Dermis microvascular lymphatic vessel endothelial cell (primary cell): Measurements from ENCODE around the gene MEG3. TPM values are rescaled to one million over a fixed set of nuclear protein-coding genes. Genes with fewer than 3 reads are reported as not detected.
A peak's percentile ranks its signal among the peaks of the same experiment; 100 is the strongest.

Experiments
- DNase-seq, 2 donors: peaks; one replicate each; pipeline versions ENCODE4 v3.0.0 to v3.0.0-alpha.2; 2010; ENCODE audit warnings: low read depth in 2 of 2
- total RNA-seq: library from RNA; depleted of rRNA; stranded (reverse); fragments of >200 nt; gene quantifications from 2 replicates; pipeline ENCODE4 v1.2.1, GENCODE V29; 2014

MEG3 gene
- total RNA-seq, 1 donor from 2014 or later: 1.2 TPM

DNA sequence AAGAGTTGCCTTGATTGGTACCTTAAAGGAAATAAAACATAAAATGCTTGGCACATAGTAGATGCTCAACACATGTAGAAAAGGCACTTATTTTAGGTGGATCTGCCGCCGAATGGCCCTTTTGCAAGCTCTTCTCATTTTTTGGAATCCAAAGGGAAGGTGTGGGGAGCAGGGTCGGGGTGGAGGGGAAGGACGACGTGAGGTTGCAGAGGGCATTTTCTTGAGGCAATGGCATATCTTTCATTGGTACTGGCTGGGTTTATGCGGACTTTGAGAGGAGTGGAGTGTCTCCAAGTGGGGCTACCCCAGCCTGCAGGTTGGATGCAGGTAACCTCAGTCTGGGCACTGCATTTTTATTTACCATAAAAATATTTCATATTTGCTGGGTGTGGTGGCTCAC lies 69.5 kb downstream of the MEG3 start:
- DNase-seq: no peak

DNA sequence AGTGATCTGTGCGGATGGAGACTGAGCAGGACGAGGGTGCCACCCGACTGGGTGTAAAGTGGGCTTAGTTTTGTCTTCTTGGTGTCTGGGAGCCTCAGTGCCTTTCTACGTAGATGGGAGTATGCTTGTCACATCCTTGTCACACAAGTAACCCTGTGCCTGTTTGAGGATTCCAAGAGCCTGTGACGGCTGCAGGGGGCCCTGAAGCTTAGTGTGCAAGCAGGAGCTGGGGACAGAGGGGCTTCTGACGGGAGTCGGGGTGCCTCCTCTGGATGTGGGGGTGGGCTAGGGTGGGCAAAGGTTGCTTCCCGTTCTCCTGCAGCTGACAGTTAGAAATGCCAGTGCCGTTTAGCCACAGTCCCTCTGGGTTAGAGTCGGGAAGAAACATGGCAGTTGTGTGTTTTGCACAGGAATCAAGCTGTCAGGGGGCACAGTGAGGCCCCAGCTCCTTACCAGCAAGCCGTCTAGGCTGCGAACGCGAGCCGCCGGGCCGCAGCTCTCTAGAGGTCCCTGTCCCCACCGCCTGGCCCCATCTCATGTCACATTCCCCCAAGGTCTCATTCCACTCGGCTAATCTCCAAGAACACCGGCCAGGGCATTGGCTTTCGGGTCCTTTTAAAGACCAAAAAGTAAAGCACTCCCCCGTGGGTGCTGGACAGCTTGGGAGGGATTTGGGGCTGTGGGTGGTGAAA lies 70.6 kb downstream of the MEG3 start:
- DNase-seq: no peak

DNA sequence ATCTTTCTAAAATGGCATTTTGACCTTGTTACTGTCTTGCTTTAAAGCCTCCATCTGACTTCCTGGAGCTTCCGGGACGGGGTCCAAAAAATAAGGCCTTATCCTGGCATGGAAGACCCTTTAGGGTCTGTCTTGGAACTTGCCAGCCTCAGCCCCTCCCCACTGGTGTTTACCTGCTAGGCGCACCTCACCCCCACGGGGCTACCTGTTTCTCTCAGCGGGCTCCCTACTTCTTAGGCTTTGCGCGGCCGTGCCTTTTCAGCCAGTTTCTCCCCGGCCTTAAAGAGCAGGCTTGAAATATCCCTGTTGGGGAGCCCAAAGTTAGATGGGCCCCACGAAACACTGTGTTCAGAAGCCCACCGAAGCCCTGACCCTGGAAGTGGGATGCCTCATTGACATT lies 72.5 kb downstream of the MEG3 start:
- DNase-seq: no peak

DNA sequence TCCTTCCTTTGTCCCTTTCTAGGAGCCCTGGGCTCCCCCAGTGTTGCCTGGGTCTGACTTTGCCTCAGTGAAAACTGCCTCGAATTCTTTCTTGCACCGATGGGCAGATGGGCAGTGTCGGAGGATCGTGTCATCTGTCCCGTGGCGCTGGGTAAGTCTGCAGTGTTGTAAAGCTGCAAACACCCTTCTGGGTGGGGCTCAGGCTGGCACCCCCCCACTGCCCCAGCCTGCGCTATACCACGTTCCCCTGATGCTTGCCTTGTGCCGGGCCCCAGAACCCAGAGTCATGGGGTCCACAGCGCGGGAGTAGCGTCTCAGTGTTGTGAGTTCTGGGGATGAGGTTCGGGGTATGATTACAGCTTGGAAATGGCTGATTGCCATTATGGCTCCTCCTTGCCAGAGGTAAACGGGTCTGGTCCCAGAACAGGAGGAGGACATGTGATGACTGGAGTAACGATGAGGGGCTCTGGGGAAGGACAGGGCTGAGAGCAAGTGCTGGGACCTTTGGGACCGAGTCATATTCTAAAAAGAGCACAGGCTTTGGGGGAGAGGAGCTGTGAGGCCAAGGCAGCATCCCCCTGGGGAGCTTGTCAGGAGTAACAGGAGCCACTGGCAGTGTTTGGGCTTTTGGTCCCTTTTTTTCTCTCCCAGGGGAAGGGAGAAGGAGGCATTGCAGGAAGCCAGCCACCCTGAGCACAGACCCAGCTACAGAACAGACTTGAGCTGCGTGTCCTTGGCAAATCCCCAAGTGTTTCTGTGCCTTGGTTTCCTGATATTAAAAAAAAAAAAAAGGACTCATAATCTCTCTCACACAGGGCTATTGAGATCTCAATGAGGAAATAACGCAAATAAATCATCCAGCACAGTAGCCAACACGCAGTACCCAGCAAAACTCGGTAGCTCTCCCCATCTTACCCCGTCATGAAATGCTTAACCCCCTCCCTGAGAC lies 73.3 kb downstream of the MEG3 start:
- peak in 1 of 2 donors; percentile 53 for DNase-seq

DNA sequence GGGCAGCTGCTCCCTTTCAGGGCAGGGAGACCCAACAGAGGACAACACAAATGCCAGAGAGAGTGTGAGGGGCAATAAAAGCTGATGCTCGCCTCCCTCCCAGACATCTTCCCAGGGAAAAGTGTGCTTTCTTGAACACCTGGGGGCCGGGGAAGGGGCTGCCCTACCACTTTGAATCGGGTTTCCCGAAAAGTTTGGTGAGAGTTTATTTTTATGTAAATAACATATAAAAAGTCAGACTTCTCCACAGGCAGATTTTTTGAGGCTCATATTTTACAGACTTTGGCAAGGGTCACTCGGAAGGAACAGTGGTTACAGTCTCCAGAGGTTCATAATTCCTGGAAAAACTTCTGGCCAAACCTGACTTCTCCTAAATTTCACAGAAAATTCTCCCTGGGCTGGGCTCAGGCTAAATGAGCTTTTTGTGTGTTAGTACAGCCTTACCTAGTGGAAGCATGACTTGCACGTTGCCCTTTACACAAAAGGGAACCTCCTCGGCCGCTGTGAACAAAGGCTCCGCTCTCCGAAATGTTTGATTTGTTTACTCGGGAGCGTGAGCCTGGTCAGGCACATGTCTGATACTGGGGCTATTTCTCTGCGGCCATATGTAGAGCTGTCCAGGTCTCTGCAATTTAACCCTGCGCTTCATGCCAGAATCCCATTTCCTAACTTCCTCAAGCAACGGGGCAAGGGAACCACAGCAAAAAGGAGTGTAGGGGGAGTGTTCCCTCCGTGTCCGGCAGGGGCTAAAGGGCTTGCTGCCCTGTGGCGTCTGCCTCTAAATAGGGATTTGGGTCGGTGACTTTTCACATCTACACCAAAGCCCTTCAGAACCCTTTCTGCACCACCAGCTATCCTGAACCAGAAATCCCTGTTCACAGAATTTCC lies 74.2 kb downstream of the MEG3 start:
- no peak for DNase-seq

DNA sequence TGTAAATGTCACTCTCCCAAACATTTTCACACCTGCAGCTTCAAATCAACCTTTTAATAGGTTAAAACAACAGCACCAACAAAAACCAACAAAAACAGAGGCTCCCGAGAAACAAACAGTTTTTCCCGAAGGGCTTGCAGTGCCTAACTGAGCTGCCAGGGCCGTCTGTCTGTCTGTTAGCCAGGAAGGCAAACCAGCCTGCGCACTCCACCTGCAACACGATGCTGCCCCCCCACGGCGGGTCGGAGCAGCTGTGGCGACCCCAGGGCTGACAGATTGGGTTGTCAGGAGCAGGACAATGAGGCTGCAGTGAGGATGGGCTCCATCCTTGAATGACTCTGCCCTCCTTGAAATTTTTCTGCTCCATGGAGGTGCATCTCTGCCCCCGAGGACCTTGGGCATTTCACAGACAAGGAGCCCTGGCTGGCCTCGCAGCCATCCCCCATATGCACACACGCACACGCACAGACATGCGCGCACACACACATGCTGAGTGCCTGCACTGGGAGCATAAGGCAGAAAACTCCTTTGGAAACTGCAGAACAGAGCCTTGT lies 75.0 kb downstream of the MEG3 start:
- peak; percentile 7 to 30 for DNase-seq

DNA sequence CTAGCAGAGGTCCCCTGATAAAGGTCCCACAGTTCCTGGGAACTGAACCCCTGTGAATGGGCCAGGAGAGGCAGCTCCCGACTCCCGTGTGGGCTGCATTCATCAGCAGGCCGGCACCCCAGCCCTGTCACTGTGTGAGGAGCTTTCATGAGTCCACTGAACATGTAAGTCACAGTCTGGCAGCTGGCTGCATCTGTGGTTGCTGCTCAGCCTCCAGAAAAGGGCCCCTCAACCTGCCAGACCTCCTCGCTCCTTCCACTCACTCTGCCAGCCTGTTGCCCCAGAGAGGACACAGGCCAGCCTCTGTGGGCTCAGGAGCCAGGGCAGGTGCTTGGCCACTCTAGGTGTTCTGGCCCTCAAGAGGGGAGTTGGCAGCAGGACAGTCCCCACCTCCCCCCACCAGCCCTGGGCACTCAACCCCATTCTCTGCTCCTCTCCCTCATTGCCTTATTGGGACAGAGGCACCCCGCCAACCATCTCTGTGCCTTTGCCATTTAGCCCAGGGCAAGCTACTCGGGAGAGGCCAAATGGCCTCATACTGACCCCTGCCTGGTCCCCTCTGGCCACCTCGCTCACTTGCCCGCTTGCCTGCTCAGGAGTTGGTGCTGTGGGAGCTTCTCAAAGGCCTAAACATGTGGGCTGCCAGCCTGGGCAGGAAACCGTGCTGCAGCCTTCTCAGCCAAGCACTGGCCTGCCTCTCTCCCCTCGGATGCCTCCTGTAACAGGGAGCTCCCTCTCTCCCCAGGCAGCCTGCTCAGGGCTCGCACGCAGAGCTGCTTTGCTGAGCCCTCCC lies 75.7 kb downstream of the MEG3 start:
- no peak for DNase-seq

DNA sequence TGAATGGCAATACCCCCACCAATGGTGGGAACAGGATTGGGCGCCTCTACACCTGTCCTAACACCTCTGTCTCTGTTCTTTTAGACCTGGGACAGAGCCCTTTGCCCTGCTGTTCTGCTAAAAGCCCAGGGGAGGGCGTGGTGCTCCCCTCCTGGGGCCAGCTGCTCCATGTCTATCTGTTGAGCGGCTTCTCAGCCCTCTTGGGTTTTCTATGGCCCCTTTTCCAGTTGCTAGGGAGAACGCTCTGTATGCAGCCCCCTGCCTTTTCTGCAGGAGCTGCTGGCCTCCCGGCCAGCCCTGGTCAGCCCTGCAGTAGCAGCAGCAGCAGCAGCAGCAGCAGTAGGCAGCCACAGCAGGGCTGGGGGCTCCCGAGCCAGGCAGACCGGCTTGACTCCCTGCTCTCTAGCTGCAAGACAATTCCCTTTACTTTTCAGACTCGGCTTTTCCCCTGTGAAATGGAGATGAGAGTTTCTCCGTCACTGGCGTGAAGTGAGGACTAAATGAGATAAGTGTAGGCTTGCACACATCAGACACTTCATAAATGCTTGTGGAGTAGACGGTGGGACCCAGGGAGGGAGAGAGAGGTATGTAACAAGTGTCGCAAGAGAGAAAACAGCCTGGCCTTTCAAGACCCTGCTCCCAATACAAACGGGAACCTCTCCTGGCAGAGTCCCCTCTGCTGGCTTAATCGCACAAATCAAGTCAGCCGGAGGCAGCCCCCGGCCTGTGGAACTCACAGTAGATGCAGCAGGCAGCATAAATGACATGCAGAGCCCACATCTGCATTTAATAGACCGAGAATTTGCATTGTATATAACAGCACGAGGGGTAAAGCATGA lies 76.6 kb downstream of the MEG3 start:
- no peak for DNase-seq

DNA sequence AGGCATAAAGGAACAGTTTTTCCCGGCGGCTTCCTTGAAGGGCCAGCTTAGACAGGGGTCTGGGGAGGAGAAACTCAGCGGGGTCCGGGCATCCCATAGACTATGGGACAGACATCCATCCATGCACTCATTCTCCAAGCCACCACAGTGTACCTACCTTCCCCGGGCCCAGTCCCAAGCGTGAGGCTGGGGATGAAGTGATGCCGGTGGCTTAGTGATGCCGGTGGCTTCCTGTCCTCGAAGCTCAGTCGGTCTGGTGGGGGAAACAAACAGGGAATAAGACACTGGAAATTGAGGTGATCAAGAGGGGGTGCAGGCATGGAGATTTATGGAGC lies 77.2 kb downstream of the MEG3 start:
- no peak for DNase-seq

DNA sequence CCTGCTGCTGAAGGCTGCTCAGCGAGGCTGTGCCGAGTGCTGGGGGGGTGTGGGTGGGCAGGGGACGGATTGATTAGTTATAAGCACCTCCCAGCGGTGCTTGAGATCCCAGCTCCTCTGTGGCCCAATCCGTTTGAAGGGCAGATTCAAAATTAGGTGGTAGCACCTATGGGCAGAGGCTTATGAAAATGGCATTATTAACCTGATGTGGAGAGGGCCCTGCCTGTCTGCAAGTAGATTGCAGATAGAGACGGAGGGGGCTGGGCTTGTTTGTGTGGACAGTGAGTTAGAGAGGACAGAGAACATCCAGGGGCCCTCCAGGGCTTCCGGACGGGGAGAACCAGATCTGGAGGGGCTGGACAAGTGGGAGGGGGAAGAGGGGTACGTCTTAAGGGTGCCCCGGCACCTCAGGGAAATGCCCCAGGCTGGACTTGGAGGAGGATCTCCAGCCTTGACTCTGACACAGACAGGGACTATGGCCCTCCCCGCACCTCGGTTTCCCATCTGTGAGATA lies 77.8 kb downstream of the MEG3 start, which contains the start of gene RTL1:
Gene RTL1, minus strand, starts transcription at position 51 of the 514 bp plus-strand sequence. CDS start 18,934 bp downstream, outside the sequence.
- DNase-seq: no peak

DNA sequence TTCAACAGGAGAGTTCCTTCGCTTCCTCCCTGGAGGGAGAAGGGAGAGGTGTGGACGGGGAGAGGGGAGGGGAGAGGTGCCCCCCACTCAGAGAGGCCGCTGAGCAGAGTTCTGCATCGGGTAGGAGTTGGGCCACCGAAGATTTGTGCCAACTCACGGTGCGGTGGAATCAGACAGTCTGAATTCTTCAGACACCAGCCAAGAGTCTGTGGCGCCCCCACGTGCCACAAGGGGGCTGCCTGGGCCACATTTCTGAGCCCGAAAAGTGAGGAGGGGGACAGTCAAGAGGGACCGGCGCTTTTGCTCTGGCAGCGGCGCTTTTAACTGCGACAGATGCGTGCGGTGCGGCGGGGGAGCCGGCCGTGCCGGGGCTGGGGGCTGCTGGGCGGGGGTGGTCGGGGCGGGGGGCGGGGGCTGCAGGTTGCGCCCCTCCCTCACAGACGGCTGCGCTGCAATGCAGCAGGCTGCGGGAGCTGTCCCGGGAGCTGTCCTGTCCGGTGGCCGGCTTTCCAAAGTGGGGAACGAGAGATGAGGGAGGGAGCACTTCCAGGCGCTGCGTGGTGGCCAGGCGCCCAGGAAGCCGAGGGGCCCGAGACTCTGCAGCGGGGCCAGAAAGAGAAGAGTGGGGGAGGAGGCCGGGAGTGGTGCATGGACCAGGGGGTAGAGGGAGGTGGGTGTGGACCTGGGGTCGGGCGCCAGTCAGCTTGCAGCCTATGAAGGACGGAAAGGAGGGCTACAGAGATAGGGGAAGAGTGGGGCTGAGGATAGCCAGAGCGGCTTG lies 78.6 kb downstream of the MEG3 start:
- DNase-seq: no peak

DNA sequence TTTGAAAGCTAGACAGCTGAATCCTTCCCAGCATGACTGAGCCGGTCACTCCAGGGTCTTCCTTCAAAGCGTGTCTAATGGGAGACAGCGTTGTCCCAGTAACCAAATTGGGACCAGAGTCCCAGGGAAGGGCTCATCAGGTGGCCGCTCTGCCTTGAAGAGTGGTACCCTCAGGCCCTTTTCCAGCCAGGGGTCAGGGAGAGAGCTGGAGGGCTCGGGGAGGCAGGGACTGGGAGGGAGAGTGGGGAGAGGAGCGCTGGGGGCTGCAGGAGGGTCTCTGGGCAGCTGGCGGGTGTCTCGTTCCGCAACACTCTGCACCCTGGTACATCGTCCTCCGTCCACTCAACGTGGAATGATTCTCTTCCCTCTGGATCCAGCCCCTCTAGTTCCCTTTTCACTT lies 79.2 kb downstream of the MEG3 start:
- DNase-seq: no peak

DNA sequence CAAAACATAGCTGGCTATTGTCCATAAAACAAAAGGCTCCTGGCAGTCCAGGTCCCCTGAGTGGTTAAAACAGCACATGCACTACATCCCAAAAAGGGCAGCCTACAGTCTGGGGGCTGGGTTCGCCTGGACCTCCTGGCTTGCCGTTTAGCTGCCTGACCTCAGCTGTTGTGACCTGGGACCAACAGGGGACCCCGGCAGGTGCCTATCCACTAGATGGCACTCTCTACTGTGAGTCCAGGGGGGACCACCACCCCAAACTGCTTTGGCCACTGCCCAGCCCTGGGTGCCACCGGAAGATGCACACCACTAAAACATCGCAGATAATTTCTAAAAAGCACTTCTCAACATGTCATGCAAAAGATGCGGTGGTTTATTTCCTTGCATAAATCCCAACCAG lies 80.5 kb downstream of the MEG3 start:
- DNase-seq: no peak

DNA sequence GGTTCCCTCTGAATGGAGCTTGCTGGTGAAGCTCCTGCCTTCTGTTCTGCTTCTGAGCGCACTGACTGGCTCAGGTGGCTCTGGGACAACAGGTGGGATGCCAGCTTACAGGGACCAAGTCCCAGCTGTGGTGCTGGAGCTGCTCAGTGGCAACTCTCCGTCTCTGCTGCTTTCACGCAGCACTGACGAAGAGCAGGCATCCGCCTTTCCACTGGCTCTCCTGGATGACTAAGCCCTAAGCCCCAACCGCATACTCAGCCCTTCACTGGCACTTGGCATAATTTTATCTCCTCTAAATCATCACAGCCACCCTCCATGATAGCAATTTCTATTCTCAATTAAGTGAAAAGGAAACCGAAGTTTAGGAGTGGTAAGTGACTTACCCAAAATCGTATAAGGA lies 81.3 kb downstream of the MEG3 start:
- no peak for DNase-seq

DNA sequence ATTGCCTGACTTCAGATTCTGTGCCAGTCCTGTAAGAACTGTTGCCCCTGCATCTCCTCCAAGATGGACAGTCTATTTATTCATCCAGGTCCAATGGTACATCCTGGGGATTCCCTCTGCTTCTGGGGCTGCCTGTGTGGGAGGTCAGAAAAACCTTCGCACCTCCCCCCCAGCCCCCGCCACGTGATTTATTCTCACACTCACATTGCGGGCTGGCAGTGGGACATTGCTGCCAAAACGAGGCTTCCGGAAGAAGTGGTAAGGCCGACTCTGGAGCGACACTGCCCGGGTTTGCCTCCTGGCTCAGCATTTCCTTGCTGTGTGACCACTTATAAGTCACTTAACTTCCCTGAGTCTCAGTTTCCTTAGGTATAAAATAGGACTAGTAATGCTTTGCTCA lies 83.5 kb downstream of the MEG3 start:
- DNase-seq: no peak
